CD4-positive, alpha-beta T cell treated with Interleukin-6 at 100 ng/mL for 8 hours (primary cell): ENCODE data around the gene METTL22.
A peak's percentile ranks its signal among the peaks of the same experiment; 100 is the strongest.

Experiments used
- DNase-seq: peaks from one replicate; pipeline ENCODE4 v3.0.0-alpha.2; 2020; ENCODE audit warnings: mixed read lengths, low spot score

The METTL22 gene, protein sequence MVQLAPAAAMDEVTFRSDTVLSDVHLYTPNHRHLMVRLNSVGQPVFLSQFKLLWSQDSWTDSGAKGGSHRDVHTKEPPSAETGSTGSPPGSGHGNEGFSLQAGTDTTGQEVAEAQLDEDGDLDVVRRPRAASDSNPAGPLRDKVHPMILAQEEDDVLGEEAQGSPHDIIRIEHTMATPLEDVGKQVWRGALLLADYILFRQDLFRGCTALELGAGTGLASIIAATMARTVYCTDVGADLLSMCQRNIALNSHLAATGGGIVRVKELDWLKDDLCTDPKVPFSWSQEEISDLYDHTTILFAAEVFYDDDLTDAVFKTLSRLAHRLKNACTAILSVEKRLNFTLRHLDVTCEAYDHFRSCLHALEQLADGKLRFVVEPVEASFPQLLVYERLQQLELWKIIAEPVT

DNA sequence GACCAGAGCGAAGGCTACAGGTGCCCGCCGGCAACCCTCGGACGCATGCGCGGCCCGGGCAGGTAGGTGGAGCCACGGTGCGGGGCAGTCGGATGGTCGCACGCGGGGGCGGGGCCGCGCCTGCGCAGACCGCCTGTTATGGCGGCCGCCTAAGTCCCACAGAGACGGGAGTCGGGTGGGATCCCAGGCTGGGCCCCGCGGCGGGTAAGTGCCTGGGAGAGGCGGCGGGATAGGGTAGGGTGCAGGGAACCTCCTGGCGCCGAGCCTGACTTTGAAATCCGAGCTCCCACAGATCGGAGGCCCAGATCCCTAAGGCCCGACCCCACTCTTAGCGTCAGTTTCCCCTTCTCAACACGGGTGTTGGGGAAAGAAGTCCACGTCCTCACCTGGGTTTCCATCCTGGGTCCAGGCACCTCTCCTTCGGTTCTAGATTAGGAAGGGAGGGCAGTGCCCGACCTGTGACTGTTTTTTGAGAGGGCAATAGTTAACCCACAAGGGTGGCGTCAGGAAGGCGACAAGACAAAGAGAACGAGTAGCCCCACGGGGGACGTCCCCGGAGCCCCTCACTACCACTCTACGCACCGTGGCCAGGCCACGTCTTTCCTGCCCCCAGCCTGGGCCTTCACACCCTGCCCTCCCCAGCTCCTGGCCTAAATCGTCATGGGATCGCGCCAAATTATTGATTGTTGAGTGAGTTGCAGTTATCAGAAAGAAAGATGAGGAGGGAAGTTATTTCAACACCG, at the start of gene METTL22:
METTL22 (plus strand) TSS at position 127 of the 743 bp plus-strand sequence. CDS start 3,968 bp downstream, outside the sequence.
- DNase-seq, result peak; percentile 93

DNA sequence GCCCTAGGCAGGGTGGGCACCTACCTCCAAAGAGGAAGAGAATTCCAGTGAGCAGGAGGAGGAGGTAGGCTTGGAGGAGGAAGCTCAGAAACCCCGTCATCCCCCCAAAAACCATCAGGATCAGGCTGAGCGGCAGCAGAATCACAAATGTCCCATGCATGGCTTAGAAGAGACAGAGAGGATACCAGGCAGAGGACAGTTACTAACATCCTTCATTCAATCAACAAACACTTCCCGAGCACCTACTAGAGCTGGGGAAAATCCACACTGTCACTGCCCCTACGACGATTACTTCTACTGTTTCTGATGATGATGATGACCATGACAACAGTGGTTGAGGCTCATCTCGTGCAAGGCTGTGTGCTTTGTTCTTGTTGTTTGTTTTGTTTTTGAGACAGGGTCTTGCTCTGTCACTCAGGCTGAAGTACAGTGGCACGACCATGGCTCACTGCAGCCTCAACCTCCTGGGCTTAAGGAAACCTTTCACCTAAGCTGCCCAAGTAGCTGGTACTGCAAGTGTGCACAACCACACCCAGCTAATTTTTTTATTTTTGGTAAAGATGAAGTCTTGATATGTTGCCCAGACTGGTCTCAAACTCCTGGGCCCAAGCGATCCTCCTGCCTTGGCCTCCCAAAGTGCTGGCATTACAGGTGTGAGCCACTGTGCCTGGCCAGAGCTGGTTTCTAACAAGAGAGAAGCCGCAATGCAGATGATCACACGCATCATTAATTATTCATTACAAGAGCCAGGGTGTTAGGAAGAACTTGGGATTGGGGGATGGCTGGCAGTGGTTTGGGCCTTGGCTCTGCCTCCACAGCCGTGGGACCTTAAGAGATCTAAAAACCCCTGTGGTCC, 49.2 kb upstream of the METTL22 start:
- DNase-seq, result no peak

DNA sequence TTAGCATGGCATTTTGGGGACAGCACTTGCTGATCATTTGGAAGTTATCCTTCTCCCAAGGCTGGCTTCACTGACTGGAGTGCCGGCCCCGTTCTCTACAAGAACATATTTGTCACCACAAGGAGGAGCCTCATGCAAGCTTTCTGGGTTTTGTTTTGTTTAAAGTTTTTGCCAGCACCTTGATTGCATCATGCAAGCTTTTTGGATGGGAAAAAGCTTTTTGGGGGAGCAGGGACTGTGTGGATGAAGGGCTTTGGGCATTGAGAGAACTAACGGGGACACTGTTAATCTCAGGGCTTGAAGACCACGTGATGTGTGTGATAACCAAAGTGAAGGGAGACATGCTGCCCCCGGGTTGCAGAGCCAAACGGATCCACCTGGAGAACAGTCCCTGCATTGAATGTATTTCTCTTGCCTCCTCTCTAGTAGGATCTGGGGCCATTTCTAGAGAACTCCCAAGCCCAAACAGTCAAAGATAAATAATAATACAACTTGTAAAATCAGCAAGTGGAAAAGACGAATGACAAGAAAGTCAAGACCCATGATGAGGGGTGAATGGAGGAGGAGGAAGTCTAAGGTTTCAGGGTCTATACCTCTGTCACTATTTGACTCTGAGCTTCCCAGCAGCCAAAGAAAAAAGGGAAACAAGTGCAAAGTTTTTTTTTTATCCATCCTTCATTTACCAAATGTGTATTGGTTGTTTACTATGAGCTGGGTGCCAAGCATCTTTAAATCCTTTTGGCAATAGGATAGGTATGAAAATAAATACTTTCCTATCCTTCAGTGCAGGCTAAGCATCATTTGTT, 48.4 kb upstream of the METTL22 start:
- no peak for DNase-seq

DNA sequence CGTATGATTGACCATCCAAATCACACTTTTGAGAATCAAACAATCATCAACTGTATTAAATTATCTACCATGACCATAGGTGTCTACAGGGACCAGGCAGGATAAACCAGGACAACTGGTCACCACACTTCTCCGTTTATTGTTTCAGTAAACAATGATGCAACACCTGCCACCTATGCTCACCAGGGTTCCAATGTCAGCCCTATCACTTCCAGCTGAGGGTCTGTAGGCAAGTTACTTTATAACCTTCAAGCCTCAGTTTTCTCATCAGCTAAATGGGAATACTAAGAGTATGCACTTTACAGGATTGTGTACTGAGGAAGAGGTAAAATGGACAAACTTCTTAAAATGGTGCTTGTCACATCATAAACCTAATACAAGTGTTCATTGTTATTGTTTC, 46.1 kb upstream of the METTL22 start:
- no peak for DNase-seq

DNA sequence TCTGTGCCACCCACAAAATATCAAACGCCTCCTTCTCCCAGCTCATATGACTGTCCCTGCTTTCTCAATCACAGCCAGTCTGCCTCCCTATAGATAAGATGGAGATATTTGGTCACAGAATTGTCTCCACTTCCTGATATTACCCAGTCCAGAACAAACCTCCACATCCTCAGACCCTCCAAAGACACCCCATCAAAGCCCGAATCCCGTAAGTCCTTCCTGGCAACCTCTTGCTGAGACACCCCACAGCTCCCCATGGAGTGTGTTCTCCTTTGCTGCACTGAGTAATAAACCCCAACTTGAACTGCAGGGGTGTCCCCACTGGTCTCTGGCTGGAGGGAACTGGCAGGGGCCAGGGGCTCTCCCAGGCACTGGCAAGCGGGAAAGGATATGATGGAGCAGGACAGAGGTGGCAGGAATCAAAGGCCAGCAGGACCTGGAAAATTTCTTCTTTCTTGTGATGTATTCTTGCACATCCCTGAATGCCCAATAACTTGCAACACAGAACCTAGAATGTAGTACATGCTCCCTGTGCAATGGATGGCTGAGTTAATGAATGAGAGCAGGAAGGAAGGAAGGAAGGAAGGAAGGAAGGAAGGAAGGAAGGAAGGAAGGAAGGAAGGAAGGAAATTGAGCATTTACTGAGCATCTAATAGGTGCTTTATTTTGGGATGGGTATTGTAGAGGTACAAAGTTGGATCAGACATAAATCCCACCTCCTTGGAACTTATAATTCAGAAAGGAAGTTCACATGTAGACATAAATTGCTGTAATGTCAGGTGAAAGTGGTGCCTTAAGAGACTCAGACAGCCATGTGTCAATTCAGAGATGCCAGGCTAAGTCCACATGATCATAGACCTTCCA, 45.1 kb upstream of the METTL22 start:
- no peak for DNase-seq

DNA sequence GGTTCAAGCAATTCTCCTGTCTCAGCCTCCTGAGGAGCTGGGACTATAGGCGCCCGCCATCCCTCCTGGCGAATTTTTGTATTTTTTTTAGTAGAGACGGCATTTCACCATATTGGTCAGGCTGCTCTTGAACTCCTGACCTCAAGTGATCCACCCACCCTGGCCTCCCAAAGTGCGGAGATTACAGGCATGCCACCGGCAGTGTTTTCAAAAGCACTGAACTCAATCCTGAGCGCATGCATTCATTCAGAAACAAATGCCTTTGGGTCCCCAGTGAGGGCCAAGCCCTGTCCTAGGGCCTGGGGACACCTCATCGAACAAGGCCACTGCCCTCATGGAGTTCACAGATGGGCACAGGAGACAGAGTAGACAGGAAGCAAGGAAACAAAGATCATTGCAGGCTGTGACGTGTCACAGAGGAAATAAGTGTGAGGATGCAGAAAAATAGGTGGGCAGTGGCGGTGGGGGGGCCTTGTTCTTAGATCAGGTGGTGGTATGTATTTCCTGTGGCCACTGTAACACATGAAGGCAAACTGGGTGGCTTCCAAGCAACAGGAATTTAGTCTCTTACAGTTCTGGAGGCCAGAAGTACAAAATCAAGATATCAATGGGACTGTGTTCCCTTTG, 43.7 kb upstream of the METTL22 start:
- DNase-seq, result no peak

DNA sequence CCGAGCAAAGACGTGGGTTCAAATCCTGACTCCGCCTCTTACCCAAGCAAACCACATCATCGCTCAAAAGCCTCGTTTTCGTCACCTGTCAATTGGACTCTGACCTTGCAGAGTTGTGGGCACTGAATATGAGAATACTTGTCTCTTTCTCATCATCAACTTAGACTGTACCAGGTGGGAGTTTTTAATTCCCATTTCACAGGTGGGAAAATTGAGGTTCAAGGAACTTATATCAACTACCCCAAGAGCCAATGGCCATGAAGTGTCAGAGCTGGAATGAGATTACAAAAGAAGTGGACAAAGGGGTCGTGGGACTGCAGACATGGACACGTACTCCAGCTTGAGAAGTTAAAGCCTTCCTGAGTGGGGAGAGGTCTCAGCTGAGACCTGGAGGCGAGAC, 41.9 kb upstream of the METTL22 start:
- DNase-seq, result no peak

DNA sequence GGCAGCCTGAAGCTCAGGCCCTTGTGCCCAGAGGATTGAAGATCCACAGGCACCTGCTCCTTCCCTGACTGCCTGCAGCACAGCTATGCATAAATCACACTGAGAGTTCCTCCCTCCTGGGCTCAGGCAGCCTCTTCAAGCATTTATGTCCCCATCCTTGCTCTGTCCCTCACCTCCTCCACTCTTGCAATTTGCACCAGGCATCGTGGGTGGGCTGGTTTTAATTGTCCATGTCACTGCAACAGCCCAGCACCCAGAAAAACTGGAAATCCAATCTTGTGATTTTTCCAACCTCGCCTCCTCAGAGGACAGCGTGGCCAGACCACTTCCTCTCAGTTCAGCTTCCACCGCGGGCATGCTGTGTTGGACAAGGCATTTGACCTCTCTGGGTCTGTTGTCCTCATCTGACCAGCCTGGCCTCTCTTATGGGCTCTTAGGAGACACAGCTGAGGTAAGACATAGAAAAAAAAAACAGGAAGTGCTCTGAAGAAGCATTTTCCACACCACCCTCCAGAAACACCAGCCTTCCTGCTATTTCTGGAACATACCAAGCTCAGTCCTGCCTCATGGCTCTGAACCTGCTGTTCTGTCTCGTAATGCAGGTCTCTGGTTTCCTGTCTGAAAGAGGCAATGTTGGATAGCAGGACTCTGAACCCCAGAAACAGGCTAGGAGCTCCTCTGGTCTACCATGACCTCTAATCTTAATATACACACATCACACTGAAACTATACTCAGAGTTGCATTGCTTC, 39.5 kb upstream of the METTL22 start:
- no peak for DNase-seq

DNA sequence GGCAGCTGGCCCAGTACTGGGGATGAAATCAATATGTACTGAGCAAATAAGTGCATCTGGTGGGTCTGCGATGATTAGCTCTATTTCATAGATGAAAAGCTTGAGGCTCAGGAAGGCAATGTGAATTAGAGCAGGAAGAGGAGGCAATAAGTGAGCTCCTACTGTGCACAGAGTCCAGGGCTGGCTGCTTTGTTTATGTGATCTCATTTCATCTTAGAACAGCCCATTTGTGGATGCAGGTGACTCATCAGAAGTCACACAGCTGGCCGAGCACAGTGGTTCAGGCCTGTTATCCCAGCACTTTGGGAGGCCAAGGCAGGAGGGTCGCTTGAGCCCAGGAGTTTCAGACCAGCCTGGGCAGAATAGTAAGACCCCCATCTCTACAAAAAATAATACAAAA, 38.3 kb upstream of the METTL22 start:
- DNase-seq, result no peak

DNA sequence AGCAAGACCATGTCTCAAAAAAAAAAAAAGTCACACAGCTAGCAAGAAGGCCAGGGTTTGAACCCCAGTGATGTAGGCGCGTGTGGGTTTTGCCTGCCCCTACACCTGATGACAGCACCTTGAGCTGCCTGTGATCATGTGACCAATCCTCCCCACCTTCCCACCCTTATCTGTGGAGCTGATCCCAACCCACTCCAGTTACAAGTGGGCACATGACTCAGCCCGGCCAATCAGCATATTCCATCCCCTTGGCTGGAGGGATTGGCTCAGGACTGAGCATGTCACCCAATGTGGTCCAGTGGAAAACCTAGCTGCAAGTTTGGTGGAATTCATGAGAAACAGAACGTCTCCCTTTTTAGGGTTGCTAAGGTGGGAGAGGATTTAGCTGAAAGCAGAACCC, 37.8 kb upstream of the METTL22 start:
- no peak for DNase-seq

DNA sequence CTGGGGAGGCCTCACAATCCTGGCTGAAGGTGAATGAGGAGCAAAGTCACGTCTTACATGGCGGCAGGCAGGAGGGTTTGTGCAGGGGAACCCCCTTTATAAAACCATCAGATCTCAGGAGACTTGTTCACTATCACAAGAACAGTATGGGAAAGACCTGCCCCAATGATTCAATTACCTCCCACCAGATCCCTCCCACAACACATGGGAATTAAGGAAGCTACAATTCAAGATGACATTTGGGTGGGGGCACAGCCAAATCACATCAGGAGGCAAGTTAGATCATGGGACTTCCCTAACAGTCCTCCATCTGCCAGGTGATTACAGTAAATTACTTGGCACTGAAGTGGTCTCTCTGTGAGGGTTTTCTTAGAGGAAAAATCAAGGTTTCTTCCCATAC, 36.5 kb upstream of the METTL22 start:
- no peak for DNase-seq

DNA sequence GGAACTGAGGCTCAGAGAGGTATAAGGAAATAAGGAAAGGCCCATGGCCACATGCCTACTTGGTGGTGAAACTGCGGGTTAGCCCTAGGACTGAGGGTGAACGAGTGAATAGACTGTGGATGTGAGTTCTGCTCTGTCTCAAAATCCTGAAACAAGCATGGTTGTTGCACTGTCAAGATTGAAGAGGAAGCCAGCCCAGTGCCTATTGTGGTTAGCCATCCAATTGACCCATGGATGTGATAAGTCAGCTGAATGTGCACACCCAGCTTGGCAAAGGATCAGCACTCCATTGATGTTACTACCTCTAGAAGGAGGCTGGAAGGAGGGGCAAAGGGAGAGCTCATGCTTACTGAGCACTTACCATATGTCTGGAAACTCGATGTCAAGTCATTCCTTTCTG, 35.6 kb upstream of the METTL22 start:
- DNase-seq, result no peak

DNA sequence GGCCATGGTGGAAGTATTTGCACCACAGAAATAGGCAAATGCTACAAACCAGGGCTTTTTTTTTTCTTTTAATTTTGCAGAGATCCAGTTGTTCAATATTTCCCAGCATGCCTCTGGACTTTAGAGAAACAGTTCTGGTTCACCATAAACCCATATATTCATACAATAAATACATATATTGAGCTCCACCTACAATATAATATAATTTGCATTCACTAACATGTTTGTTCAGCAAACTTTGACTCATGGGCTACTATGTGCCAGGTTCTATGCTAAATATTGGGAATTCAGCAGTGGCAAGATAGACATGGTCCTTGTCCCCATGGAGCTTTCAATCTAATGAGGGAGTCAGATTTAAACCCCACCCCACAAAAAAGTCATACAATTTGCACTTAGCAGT, 34.4 kb upstream of the METTL22 start:
- no peak for DNase-seq

DNA sequence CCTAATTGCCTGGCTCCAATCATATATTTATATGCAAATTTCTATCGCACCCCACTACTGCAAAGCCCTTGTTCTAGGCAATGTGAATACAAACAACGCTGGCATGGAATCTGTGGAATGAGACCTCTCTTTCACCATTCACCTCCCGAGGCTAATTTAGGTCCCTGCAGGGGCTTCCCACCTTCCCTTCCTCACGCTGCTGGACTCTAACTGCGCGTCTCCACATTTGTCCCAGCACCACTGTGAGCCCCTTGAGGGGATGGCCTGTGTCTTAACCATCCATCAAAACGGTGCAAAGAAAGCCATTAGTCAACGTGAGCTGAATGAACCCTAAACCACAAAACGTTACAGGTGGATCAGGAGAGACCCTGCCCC, 32.8 kb upstream of the METTL22 start:
- DNase-seq, result no peak

DNA sequence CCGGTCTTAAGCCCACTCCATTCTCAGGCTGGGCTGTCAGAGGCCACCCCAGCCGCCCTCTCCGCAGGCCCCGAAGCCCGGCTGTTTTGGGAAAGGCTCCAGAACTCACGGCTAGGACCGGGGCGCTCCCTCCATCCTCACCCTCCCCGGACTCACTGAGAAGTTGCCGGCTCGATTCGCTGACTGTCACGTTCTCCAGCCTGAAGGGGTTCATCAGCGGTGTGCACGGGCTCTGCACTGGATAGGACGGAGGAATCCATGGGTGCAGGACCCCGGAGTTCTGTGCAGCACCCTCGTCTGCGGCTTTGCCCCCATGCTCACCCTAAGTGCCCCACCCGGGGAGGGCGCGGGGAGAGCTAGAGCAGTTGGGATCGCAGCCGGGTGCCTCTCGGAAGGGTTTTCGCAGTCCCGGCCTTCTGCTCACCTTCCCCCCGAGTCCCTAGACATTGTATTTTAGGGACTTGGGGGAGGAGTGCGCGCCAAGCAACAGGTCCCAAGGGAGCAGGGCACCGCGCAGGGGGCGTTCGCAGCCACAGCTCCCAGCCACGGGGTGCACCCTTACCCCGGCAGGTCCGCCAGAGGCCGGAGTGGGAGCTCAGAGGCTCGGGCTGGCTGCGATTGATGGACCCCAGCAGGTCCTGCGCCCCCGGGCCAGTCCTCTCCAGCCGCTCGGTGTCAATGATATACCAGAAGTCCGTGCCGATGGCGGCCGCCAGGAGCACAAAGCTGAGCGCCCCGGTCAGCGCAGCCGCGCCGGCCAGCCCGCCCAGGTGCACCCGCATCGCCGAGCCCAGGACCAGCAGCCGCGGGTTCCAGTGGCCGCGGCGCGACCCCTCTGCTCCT, 32.2 kb upstream of the METTL22 start:
- no peak for DNase-seq

DNA sequence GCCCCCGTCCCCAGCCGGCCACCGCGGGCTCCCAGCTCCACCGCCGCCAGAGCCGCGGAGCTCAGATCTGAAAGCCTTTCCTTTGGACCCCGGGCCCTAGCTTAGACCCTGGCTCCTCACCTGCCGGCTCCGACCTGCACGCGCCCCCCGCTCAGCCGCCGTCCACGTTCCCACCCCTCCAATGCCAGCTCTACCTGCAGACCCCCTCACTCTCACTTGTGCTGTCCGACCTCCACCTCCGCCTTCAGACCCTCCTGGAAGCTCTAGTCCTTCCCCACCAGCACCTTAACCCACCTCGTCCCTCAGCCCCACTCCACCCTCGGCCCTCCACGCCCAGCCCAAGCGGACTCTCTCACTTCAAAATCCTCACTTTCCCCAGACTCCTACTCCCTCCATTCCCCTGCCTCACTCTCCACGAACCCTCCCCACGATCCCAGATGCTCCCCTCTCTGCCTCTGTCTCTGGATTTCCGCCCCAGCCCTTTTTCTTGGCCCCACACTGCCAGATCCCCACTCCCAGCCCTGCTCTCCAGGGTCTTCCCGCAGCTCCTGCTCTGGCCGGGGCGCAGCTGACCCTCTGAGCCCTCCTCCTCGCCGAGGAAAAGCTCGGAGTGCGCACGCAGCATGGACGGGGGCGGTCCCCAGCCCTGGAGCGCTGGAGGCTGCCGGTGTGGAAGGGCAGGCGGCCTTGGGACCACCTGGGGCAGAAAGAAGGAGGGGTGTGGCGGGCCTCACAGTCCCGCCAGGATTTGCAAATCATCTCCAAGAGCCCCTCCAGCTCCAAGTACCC, 31.4 kb upstream of the METTL22 start, which contains the start of gene TMEM114:
TMEM114 (minus strand) TSS at position 612 of the 789 bp plus-strand sequence. CDS start 673 bp downstream, outside the sequence.
- DNase-seq, result no peak

DNA sequence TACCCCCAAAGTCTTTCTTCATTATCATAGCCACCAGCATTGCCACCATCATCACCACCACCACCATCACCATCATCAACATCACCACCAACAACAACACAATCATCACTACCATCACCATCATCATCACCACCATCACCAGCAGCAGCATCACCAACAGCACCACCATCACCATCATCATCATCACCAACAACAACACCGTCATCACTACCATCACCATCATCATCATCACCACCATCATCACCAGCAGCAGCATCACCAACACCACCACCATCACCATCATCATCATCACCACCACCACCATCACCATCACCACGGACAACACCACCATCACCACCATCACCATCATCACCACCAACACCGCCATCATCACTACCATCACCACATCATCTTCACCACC, 30.7 kb upstream of the METTL22 start:
- no peak for DNase-seq

DNA sequence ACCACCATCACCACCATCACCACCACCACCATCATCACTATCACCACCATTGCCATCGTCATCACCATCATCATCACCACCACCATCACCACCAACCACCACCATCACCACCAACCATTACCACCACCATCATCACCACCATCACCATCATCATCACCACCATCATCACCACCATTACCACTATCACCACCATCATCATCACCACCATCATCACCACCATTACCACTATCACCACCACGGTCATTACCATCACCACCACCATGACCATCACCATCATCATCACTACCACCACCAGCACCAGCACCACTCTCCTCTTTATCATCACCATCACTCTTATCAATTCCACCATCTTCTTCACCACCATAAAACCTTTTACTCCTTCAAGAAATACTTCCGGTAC, 30.0 kb upstream of the METTL22 start:
- DNase-seq, result no peak
